Neural progenitor cell (in vitro differentiated cells): ENCODE results near the gene PRRG2. TPM values are rescaled to one million over a fixed set of nuclear protein-coding genes. Genes with fewer than 3 reads are reported as not detected.
A peak's percentile ranks its signal among the peaks of the same experiment; 100 is the strongest.

ENCODE experiments used
- DNase-seq: peaks from one replicate; pipeline ENCODE4 v3.0.0-alpha.2; 2016; ENCODE audit warnings: low spot score
- H2AFZ ChIP-seq: fragments of 200-600 bp; sonication (generic); replicated peaks from 2 replicates; pipeline ENCODE4 v1.6.1; 2016; ENCODE audit warnings: antibody characterized with exemption
- H3F3A ChIP-seq: fragments of 200-600 bp; sonication (generic); 2 replicates; pipeline ENCODE4 v1.6.1; 2016; ENCODE audit warnings: antibody characterized with exemption, low read depth
- H3K27ac ChIP-seq: fragments of 200-600 bp; sonication (generic); 2 replicates; pipeline ENCODE4 v1.5.1; 2016; ENCODE audit warnings: mild to moderate bottlenecking
- H3K27me3 ChIP-seq: fragments of 200-600 bp; sonication (generic); 2 replicates; pipeline ENCODE4 v1.6.1; 2016; ENCODE audit warnings: mild to moderate bottlenecking, moderate library complexity
- H3K36me3 ChIP-seq: fragments of 200-600 bp; sonication (generic); 2 replicates; pipeline ENCODE4 v1.5.1; 2016
- H3K4me1 ChIP-seq: fragments of 200-600 bp; sonication (generic); 2 replicates; pipeline ENCODE4 v1.6.1; 2016; ENCODE audit warnings: mixed run types
- H3K4me2 ChIP-seq: fragments of 200-600 bp; sonication (generic); 2 replicates; pipeline ENCODE4 v1.6.1; 2016
- H3K4me3 ChIP-seq: fragments of 200-600 bp; sonication (generic); 2 replicates; pipeline ENCODE4 v1.5.1; 2016
- H3K79me2 ChIP-seq: fragments of 200-600 bp; sonication (generic); 2 replicates; pipeline ENCODE4 v1.6.1; 2016; ENCODE audit warnings: low read depth
- H3K9ac ChIP-seq: fragments of 200-600 bp; sonication (generic); 2 replicates; pipeline ENCODE4 v1.6.1; 2016
- H3K9me3 ChIP-seq: fragments of 200-600 bp; sonication (generic); 2 replicates; pipeline ENCODE4 v1.5.1; 2016; ENCODE audit warnings: low read depth
- H4K20me1 ChIP-seq: fragments of 200-600 bp; sonication (generic); 2 replicates; pipeline ENCODE4 v1.6.1; 2016; ENCODE audit warnings: low read depth
- H3K27ac Mint-ChIP-seq: 3 replicates; pipeline ENCODE4 v1.8.0; 2021; ENCODE audit warnings: mixed read lengths
- H3K27me3 Mint-ChIP-seq: 2 replicates; pipeline ENCODE4 v1.8.0; 2022; ENCODE audit warnings: low read depth, mild to moderate bottlenecking, inconsistent platforms, moderate library complexity, mixed read lengths; ENCODE audit not compliant: insufficient read depth
- H3K36me3 Mint-ChIP-seq: 3 replicates; pipeline ENCODE4 v1.8.0; 2021; ENCODE audit warnings: mixed read lengths
- H3K4me1 Mint-ChIP-seq: 3 replicates; pipeline ENCODE4 v1.8.0; 2021; ENCODE audit warnings: mixed read lengths
- H3K4me3 Mint-ChIP-seq: 3 replicates; pipeline ENCODE4 v1.8.0; 2021; ENCODE audit warnings: mild to moderate bottlenecking, moderate library complexity, mixed read lengths
- H3K9me3 Mint-ChIP-seq: 3 replicates; pipeline ENCODE4 v1.8.0; 2020; ENCODE audit warnings: mixed read lengths
- EZH2 ChIP-seq: fragments of 200-600 bp; sonication (generic); IDR thresholded peaks from 2 replicates; pipeline ENCODE4 v1.6.1; 2017; ENCODE audit warnings: antibody characterized with exemption, mild to moderate bottlenecking, moderate library complexity
- EZH2phosphoT487 ChIP-seq: fragments of 200-600 bp; sonication (generic); IDR thresholded peaks from 2 replicates; pipeline ENCODE4 v1.6.1; 2017; ENCODE audit warnings: antibody characterized with exemption
- total RNA-seq: library from RNA; depleted of rRNA; stranded (reverse); fragments of >200 nt; gene quantifications from 2 replicates; pipeline ENCODE4 v1.2.3, GENCODE V29; 2015; ENCODE audit warnings: low replicate concordance
- TF ChIP-seq, protein P1 (sequence below): fragments of 200-600 bp; sonication (generic); IDR thresholded peaks from 2 replicates; pipeline ENCODE4 v1.5.1; 2017; ENCODE audit warnings: antibody characterized with exemption, mild to moderate bottlenecking

PRRG2 gene
- total RNA-seq, 1 donor from 2014 or later, result 0.09 TPM

GRCh38 chr19:49566302-49566701, 14.8 kb upstream of the PRRG2 start:
- H3K79me2 ChIP-seq, result peaks cover 69% of the 10 kb centered on the region
- Mint-ChIP-seq H3K4me1 (peaks cover 12% of the 10 kb centered on the region), H3K36me3 (peaks cover 8% of the 10 kb centered on the region), H3K27me3 (peaks cover 4% of the 10 kb centered on the region), H3K9me3 (no peaks in the 10 kb centered on the region), H3K4me3 (no peak overlapping the region), H3K27ac (no peak overlapping the region)
- H3K27ac ChIP-seq, result no peak overlapping the region
- H3K4me1 ChIP-seq, result no peaks in the 10 kb centered on the region
- H2AFZ ChIP-seq, result no peak overlapping the region
- no peaks in the 10 kb centered on the region for H3K9me3 ChIP-seq
- TF ChIP-seq EZH2phosphoT487 (no peak), EZH2 (no peak)
- TF ChIP-seq, protein P1, sequence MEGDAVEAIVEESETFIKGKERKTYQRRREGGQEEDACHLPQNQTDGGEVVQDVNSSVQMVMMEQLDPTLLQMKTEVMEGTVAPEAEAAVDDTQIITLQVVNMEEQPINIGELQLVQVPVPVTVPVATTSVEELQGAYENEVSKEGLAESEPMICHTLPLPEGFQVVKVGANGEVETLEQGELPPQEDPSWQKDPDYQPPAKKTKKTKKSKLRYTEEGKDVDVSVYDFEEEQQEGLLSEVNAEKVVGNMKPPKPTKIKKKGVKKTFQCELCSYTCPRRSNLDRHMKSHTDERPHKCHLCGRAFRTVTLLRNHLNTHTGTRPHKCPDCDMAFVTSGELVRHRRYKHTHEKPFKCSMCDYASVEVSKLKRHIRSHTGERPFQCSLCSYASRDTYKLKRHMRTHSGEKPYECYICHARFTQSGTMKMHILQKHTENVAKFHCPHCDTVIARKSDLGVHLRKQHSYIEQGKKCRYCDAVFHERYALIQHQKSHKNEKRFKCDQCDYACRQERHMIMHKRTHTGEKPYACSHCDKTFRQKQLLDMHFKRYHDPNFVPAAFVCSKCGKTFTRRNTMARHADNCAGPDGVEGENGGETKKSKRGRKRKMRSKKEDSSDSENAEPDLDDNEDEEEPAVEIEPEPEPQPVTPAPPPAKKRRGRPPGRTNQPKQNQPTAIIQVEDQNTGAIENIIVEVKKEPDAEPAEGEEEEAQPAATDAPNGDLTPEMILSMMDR, result no peak
- H3F3A ChIP-seq, result peaks cover 8% of the 10 kb centered on the region
- no peak for DNase-seq
- no peaks in the 10 kb centered on the region for H3K36me3 ChIP-seq
- H3K9ac ChIP-seq, result no peak overlapping the region
- H3K4me2 ChIP-seq, result no peak overlapping the region
- no peaks in the 10 kb centered on the region for H3K27me3 ChIP-seq
- H4K20me1 ChIP-seq, result peaks cover 55% of the 10 kb centered on the region
- no peak overlapping the region for H3K4me3 ChIP-seq

DNA sequence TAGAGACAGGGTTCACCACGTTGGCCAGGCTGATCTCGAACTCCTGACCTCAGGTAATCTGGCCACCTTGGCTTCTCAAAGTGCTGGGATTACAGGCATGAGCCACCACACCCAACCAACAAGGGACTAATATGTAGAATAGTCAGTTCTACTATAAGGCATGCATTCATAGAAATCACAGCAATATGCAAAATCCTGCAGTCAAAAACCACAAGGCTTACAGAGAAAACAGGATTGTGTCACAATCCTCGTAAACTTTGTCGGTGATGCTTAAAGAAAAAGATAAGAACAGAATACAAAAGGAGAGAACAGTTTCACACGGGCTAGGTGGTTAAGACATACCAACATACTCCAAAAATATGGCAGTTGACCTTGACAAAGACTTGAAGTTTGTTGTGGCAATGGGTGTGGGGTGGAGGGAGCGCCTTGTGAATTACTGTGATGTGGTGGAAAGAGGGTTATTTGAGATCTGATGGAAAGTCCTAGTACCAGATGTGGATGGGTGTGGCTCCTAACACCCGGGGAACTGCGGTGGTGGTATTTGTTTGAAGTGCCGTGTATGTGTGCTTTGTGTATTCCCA, 13.2 kb upstream of the PRRG2 start:
- Histone ChIP-seq H3K9me3 (no peaks in the 10 kb centered on the region), H3K4me3 (no peak overlapping the region), H4K20me1 (peaks cover 56% of the 10 kb centered on the region), H3K9ac (no peak overlapping the region), H3K4me2 (no peak overlapping the region), H3K27me3 (no peaks in the 10 kb centered on the region), H2AFZ (no peak overlapping the region), H3K27ac (no peak overlapping the region), H3K79me2 (peaks cover 67% of the 10 kb centered on the region), H3F3A (peaks cover 16% of the 10 kb centered on the region), H3K4me1 (no peaks in the 10 kb centered on the region), H3K36me3 (no peaks in the 10 kb centered on the region)
- H3K36me3 Mint-ChIP-seq, result peaks cover 8% of the 10 kb centered on the region
- no peaks in the 10 kb centered on the region for H3K9me3 Mint-ChIP-seq
- TF ChIP-seq, protein P1, result no peak
- no peak for TF ChIP-seq EZH2
- TF ChIP-seq EZH2phosphoT487, result no peak
- peaks cover 4% of the 10 kb centered on the region for H3K27me3 Mint-ChIP-seq
- H3K4me3 Mint-ChIP-seq, result peak overlapping the region; percentile 37
- H3K27ac Mint-ChIP-seq, result no peak overlapping the region
- DNase-seq, result no peak
- peaks cover 14% of the 10 kb centered on the region for H3K4me1 Mint-ChIP-seq

GRCh38 chr19:49570138-49570856, 10.8 kb upstream of the PRRG2 start:
- Mint-ChIP-seq H3K4me3 (peak overlapping the region; percentile 66), H3K27me3 (peaks cover 4% of the 10 kb centered on the region), H3K4me1 (peaks cover 14% of the 10 kb centered on the region), H3K9me3 (no peaks in the 10 kb centered on the region), H3K27ac (peak overlapping the region; percentile 55), H3K36me3 (peaks cover 7% of the 10 kb centered on the region)
- Histone ChIP-seq H2AFZ (no peak overlapping the region), H3K4me3 (no peak overlapping the region), H3K79me2 (peaks cover 66% of the 10 kb centered on the region), H4K20me1 (peaks cover 50% of the 10 kb centered on the region), H3K27ac (no peak overlapping the region), H3K36me3 (no peaks in the 10 kb centered on the region), H3K9me3 (no peaks in the 10 kb centered on the region), H3F3A (peaks cover 16% of the 10 kb centered on the region), H3K4me1 (no peaks in the 10 kb centered on the region), H3K9ac (no peak overlapping the region), H3K4me2 (no peak overlapping the region), H3K27me3 (no peaks in the 10 kb centered on the region)
- TF ChIP-seq, protein P1, result peak; percentile 98
- TF ChIP-seq EZH2 (no peak), EZH2phosphoT487 (no peak)
- peak; percentile 91 for DNase-seq
